ENCODE measurements around the gene PNPLA8.
"Not testable (repeated sequence)": the region's sequence is repeated elsewhere in the genome, so short reads cannot be mapped to it uniquely, and the experiment has no call there.

The PNPLA8 gene

GRCh38 chr7:108467391-108467790 lies 58.5 kb downstream of the PNPLA8 start:
- no peak for DNase-seq (ENCODE audit: low read depth)

GRCh38 chr7:108466322-108466721 lies 59.6 kb downstream of the PNPLA8 start:
- not testable (repeated sequence) for DNase-seq (ENCODE audit: low read depth)

- no peak for DNase-seq (ENCODE audit: low read depth)
These were observed 61.2 kb downstream of the PNPLA8 start for GRCh38 chr7:108464743-108465142.

GRCh38 chr7:108463613-108464012 lies 62.3 kb downstream of the PNPLA8 start:
- DNase-seq (ENCODE audit: low read depth): no peak

GRCh38 chr7:108461840-108462239 lies 64.1 kb downstream of the PNPLA8 start:
- DNase-seq (ENCODE audit: low read depth): no peak

GRCh38 chr7:108460964-108461363 lies 65.0 kb downstream of the PNPLA8 start:
- DNase-seq (ENCODE audit: low read depth): no peak

GRCh38 chr7:108459922-108460551 lies 65.9 kb downstream of the PNPLA8 start:
- no peak for DNase-seq (ENCODE audit: low read depth)

- DNase-seq (ENCODE audit: low read depth): no peak
These were observed 68.1 kb downstream of the PNPLA8 start for GRCh38 chr7:108457871-108458270.

GRCh38 chr7:108456845-108457540 lies 68.9 kb downstream of the PNPLA8 start:
- DNase-seq (ENCODE audit: low read depth): no peak

GRCh38 chr7:108455998-108456677 lies 69.8 kb downstream of the PNPLA8 start, which contains the start of gene NRCAM:
NRCAM (minus strand) TSS chr7:108456436; CDS start chr7:108240064, 216,372 bp downstream.
- no peak for DNase-seq (ENCODE audit: low read depth)

- DNase-seq (ENCODE audit: low read depth): no peak
These were observed 70.4 kb downstream of the PNPLA8 start for GRCh38 chr7:108455551-108455997.

GRCh38 chr7:108454674-108455550 lies 71.0 kb downstream of the PNPLA8 start:
- no peak for DNase-seq (ENCODE audit: low read depth)

- no peak for DNase-seq (ENCODE audit: low read depth)
These were observed 71.6 kb downstream of the PNPLA8 start for GRCh38 chr7:108454317-108454673.

GRCh38 chr7:108453320-108453719 lies 72.6 kb downstream of the PNPLA8 start:
- DNase-seq (ENCODE audit: low read depth): no peak

- DNase-seq (ENCODE audit: low read depth): no peak
These were observed 73.2 kb downstream of the PNPLA8 start for GRCh38 chr7:108452707-108453106.

- DNase-seq (ENCODE audit: low read depth): no peak
These were observed 74.6 kb downstream of the PNPLA8 start for GRCh38 chr7:108451296-108451848.

GRCh38 chr7:108450160-108450559 lies 75.8 kb downstream of the PNPLA8 start:
- DNase-seq (ENCODE audit: low read depth): no peak

GRCh38 chr7:108449521-108449920 lies 76.4 kb downstream of the PNPLA8 start:
- DNase-seq (ENCODE audit: low read depth): no peak

GRCh38 chr7:108448584-108449505 lies 77.1 kb downstream of the PNPLA8 start:
- no peak for DNase-seq (ENCODE audit: low read depth)

- no peak for DNase-seq (ENCODE audit: low read depth)
These were observed 83.8 kb downstream of the PNPLA8 start for GRCh38 chr7:108442039-108442568.
